ENCODE data around the gene TRIM45. TPM values are rescaled to one million over a fixed set of nuclear protein-coding genes. Genes with fewer than 3 reads are reported as not detected.

TRIM45 gene
- total RNA-seq, 1 donor: 1.7 TPM

DNA sequence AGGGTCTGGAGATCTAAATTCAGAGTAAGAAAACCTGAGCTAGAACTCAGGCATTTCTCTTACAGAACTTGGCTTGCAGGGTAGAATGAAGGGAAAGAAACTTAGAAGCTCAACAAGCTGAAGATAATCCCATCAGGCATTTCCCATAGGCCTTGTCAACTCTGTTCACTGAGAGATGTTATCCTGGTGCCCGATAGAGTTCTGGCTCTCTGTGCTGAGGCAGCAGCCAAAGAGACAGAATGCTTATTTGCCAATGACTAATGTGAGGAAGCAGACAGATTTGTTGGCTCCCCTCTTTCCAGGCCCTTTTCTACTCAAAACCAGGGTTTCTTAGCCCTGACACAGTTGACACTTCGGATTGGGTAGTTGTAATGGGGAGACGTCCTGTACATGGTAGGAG is 22.3 kb upstream of the TRIM45 start:
- TF ChIP-seq, protein P1, sequence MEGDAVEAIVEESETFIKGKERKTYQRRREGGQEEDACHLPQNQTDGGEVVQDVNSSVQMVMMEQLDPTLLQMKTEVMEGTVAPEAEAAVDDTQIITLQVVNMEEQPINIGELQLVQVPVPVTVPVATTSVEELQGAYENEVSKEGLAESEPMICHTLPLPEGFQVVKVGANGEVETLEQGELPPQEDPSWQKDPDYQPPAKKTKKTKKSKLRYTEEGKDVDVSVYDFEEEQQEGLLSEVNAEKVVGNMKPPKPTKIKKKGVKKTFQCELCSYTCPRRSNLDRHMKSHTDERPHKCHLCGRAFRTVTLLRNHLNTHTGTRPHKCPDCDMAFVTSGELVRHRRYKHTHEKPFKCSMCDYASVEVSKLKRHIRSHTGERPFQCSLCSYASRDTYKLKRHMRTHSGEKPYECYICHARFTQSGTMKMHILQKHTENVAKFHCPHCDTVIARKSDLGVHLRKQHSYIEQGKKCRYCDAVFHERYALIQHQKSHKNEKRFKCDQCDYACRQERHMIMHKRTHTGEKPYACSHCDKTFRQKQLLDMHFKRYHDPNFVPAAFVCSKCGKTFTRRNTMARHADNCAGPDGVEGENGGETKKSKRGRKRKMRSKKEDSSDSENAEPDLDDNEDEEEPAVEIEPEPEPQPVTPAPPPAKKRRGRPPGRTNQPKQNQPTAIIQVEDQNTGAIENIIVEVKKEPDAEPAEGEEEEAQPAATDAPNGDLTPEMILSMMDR (IDR thresholded peaks at IDR 0.05; ENCODE audit: insufficient read depth, low read depth, low read length): no peak
- DNase-seq (ENCODE audit: low read depth): no peak
- H3K4me3 ChIP-seq (ENCODE audit: low read depth, low read length): no peak overlapping the region

DNA sequence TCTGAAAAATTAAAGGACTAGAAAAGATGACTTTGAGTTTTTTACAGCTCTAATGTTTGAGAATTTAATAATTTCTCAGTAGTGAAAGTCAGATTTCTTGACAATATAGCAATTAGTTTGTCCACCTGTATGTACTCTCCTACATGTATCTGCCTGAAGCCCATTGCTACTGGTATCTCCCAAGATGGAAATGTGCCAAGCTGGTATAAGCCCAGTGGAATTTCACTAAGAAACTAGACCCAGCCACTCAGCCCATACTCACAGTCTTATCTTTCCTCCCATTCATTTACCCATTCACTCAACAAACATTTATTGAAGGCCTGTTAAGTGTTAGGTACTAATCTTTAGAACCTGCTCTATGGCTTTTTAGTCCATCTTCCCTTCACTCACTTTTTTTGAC is 21.6 kb upstream of the TRIM45 start:
- TF ChIP-seq, protein P1 (IDR thresholded peaks at IDR 0.05; ENCODE audit: insufficient read depth, low read depth, low read length): no peak
- no peak overlapping the region for H3K4me3 ChIP-seq (ENCODE audit: low read depth, low read length)
- DNase-seq (ENCODE audit: low read depth): peak; percentile 40

DNA sequence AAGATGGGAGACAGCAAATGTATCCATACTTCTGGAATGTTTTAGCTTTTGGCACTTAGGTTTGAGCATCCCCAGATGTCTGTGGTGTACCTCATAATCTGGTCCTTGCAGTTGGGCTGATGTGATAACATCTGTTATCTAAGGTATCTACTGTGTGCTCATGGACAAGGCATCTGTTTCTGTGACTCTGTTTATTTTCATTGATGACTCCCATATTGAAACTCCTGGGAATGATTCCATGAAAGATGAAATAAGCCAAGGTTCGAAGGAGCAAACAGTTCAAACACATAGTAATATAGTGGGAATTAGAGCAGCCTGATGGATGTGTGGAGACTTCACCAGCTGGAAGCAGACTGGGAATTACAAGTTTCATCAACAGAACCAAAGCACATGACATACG is 20.7 kb upstream of the TRIM45 start:
- peak; percentile 92 for DNase-seq (ENCODE audit: low read depth)
- no peak overlapping the region for H3K4me3 ChIP-seq (ENCODE audit: low read depth, low read length)
- TF ChIP-seq, protein P1 (IDR thresholded peaks at IDR 0.05; ENCODE audit: insufficient read depth, low read depth, low read length): no peak

DNA sequence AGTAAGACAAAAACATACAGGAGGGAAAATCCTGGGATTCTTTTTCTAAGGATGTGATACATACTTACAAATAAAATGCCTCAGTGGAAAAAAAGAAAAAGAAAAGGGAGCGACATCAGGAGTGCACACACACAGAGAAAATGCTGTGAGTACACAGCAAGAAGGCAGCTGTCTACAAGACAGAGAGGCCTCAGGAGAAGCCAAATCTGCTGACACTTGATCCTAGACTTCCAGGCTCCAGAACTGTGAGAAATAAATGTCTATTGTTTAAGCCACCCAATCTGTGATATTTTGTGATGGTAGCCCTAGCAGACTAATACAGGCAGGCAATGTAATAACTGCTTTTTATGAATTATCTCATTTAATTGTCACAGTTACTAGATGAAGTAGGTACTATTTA is 17.0 kb upstream of the TRIM45 start:
- DNase-seq (ENCODE audit: low read depth): no peak
- H3K4me3 ChIP-seq (ENCODE audit: low read depth, low read length): no peak overlapping the region
- TF ChIP-seq, protein P1 (IDR thresholded peaks at IDR 0.05; ENCODE audit: insufficient read depth, low read depth, low read length): no peak

DNA sequence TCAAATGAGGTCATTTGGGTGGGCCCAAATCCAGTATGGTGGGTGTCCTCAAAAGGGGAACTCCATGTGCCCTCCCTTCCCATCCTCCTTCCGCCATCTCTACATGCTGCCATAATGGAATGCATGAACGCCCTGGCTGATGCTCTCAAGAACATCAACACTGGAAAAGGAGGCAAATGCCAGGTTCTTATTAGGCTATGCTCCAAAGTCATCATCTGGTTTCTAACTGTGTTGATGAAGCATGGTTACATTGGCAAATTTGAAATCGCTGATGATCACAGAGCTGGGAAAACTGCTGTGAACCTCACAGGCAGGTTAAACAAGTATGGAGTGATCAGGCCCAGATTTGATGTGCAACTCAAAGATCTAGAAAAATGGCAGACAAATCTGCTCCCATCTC is 16.6 kb upstream of the TRIM45 start:
- H3K4me3 ChIP-seq (ENCODE audit: low read depth, low read length): no peak overlapping the region
- DNase-seq (ENCODE audit: low read depth): no peak
- TF ChIP-seq, protein P1 (IDR thresholded peaks at IDR 0.05; ENCODE audit: insufficient read depth, low read depth, low read length): no peak

DNA sequence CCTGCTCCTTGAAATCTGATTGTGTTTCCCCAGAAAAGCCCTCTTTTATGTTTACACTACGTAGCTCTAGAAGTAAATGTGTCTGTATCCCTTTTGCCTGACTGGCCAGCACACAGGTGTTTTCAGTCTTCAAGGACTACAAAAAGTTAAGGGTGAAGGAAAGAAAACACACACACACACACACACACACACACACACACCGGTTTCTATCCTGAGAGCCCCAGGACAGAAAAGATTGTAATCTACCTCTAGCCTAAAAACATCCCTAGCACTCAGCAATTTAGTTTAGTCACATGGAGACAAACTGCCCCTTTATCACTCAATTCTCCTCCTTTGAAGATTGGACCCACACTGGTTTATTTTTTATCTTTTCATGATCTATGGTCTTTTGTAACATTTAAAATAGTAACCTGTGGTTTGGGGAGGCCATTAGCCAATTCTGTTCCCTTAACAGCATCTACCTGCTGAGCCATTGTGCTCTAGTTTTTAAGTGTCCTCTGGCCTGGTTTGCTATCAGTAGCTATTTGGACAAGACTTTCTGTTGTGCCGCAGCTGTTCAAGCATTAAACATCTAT is 15.8 kb upstream of the TRIM45 start:
- H3K4me3 ChIP-seq (ENCODE audit: low read depth, low read length): no peak overlapping the region
- TF ChIP-seq, protein P1 (IDR thresholded peaks at IDR 0.05; ENCODE audit: insufficient read depth, low read depth, low read length): no peak
- no peak for DNase-seq (ENCODE audit: low read depth)

DNA sequence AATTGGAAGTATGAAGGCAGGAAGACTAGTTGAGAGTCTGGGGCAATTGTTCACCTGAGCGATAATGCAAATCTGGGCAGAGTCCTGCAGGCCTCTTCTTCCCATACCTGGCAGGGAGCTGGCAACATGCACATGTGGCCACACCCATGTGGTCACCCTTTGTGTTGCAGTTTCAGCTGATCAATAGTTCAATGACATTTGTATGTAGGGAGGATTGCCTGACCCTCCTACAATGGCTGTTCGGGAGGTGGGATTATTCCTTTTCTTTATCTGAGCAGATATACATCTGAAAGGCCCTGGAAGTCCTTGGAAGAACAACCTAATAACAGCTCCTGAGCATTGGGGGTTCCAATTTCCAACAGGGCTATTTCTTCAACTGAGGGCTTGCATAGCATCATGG is 15.2 kb upstream of the TRIM45 start:
- TF ChIP-seq, protein P1 (IDR thresholded peaks at IDR 0.05; ENCODE audit: insufficient read depth, low read depth, low read length): no peak
- DNase-seq (ENCODE audit: low read depth): no peak
- no peak overlapping the region for H3K4me3 ChIP-seq (ENCODE audit: low read depth, low read length)

Measured in fibroblast of villous mesenchyme (primary cell).